Stimulated activated CD4-positive, alpha-beta T cell treated with anti-CD3 and anti-CD28 coated beads, TNF-alpha, amount 100 ng/mL, for 24 hours (primary cell): Measurements from ENCODE around the gene SMNDC1.
A peak's percentile ranks its signal among the peaks of the same experiment; 100 is the strongest.
"Not testable (repeated sequence)": the region's sequence is repeated elsewhere in the genome, so short reads cannot be mapped to it uniquely, and the experiment has no call there.

Experiments
- DNase-seq, 3 experiments: peaks; one replicate each; pipeline ENCODE4 v3.0.0-alpha.2; 2020; ENCODE audit warnings: low read depth in 3 of 3

Gene SMNDC1

DNA sequence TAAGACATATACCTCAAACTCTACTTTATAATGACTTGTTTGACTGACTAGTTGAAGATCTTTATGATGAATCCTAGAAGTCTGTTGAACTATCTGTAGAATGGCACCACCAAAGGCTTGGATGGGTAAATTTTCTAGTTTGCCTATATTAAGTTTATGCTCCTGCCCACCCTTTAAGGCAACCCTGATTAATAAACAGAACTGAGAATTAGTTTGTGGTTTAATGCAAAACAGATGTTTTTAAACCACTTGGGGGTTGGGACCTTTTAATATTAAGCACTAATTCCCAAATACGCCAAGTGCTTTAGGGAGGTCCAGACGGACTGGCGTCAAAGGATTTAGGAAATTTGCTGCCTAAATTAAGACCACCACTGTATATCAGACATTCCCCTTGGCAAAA is 20.5 kb downstream of the SMNDC1 start:
- DNase-seq: no peak

- peak in 1 of 3 experiments; percentile 16 for DNase-seq
Measured at GRCh38 chr10:110279407-110279986, 25.2 kb downstream of the SMNDC1 start.

GRCh38 chr10:110278562-110279406 is 25.9 kb downstream of the SMNDC1 start:
- no peak for DNase-seq

GRCh38 chr10:110277591-110277990 is 27.1 kb downstream of the SMNDC1 start:
- DNase-seq: no peak

- no peak for DNase-seq
Measured at GRCh38 chr10:110276603-110277002, 28.1 kb downstream of the SMNDC1 start.

GRCh38 chr10:110275128-110275729 is 29.5 kb downstream of the SMNDC1 start:
- no peak for DNase-seq

- no peak for DNase-seq
Measured at GRCh38 chr10:110274647-110275046, 30.1 kb downstream of the SMNDC1 start.

DNA sequence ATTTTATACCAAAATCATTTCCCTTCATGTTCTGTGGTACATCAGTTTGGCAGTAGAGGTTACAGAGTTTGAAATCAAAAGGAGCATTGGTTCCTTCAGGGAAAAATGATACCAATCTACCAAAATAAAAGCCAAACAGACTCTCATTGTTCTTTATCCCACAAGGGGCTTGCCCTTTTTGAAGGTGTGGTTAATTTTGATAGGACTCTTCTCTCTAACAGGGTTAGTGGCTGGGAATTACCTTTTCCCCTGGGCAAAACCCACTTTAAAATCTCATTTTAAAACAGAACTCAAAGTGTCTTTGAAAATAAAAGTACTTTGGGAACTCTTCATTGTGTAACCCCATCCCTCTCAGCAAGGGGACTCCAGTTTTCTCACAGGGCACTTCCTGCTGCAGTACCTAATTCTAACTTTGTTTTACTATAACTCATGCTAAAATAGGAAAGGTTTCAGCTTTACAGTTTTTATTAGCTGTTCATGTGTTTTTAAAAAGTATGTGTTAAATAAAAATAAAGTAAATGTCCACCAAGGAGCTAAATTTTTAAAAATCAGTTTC is 30.6 kb downstream of the SMNDC1 start:
- no peak for DNase-seq

DNA sequence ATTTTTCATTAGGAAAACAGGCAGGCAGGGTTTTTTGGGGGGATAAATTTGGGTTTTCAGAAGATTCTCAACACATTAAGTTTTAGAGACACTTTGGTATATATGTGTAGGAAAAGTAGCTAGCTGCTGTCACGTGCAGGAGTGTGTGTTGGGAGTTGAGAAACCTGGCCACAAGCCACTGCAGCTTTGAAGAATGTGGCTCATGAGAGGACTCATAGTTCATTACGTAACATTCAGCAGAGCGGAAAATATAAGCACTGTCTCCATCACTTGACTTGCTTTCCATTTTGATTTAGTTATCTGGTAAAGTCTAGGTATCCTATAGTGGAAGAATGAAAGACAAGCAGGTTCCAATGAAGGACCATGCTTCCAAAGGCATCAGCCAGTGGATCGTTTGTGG is 31.2 kb downstream of the SMNDC1 start:
- DNase-seq: peak; percentile 2 to 34 (median 23)

DNA sequence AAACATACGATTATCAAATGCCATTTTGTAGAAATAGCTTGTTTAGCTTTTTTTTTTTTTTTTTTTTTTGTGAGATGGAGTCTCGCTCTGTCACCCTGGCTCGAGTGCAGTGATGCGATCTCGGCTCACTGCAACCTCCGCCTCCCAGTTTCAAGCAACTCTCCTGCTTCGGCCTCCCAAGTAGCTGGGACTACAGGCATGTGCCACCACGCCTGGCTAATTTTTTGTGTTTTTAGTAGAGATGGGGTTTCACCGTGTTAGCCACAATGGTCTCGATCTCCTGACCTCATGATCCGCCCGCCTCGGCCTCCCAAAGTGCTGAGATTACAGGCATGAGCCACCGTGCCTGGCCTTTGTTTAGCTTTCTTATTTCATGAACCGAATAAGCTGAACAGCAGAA is 31.7 kb downstream of the SMNDC1 start:
- DNase-seq: not testable (repeated sequence)

DNA sequence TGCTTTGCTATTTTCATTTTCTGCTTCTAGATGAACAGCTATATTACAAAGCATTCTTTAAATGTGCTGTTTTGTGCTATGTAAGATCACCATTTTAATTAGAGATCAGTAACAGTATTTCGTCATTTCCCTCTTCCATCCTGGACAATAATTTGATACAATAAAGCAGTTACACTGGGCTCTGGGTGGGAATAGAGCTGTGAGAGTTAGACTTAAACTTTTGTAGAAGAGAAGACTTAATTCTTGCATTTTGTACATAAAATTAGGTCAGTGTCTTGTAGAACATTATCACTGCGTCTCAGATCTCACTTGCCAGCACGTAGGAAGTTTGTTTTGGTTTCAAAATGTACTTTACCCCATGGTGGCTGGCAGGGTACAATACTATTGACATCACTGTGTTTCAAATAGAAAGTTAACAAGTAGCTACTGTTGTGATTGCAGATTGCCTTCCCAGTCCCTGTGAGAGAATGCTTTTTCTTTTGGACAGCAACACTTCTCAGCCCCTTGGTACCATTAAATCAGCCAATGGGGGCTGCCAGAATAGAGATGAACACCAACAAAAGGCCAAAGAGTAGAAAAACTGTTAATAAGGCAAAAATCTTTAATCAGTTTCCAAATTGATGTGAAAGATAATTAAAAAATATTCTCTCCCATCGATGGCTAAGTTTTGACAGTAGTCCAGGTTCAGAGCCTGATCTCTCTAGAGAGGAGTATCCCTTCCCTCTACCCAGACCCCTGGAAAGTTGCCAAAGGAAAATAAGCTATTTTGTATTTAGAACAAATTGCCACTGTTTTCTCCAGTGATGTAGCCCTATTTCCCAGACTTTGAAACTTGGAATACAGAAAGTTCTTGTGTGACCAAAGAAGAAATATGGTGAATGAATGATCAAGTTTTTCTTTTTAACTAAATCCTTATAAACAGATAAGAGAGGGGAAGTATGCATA is 35.1 kb downstream of the SMNDC1 start:
- no peak for DNase-seq

DNA sequence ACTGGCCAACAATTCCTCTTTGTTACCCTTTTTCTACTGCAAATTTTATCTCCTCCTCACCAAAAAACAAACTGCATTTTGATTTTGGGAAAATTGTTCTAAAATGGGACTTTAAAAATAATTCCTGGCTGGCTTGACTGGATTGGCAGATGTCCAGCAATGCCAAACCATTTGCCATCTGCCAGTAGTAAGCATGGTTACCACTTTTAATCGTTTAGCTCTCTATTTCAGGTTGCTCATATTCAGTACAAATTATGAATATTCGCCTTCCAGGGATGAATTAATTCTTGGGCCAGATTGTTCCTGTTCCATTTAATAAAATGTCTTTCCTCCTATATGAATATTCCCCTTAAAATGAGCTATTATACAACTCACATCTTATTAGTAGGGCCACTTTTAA is 35.7 kb downstream of the SMNDC1 start:
- DNase-seq: no peak

- DNase-seq: no peak
Measured at GRCh38 chr10:110268442-110268841, 36.3 kb downstream of the SMNDC1 start.

GRCh38 chr10:110267276-110267675 is 37.4 kb downstream of the SMNDC1 start:
- DNase-seq: no peak

DNA sequence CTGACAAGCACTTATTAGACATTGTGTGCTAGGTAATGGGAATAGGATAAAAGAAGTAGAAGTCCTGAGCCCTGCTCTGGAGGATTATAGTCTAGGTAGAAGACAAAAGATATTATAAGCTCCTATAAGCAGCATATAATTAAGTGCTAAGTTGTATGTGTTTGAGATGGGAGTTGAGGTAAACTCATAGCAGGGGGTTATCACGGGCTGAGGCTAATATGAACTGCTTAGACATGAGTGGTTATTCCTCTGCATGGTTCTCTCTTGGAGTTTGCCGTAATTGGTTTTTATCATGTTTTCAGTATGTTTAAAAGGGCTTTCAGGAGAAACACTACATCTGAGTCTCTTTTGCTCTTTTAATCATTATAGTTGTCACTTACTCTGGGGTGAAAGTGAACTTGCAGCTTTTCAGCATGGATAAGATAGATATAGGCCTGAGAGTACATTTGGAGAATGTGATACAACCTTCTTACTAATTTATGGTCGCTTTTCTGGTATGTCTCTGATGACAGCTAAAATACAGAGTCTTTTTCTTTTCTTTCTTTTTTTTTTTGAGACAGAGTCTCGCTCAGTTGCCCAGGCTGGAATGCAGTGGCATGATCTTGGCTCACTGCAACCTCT is 39.0 kb downstream of the SMNDC1 start:
- no peak for DNase-seq

- no peak for DNase-seq
Measured at GRCh38 chr10:110263164-110263563, 41.6 kb downstream of the SMNDC1 start.

DNA sequence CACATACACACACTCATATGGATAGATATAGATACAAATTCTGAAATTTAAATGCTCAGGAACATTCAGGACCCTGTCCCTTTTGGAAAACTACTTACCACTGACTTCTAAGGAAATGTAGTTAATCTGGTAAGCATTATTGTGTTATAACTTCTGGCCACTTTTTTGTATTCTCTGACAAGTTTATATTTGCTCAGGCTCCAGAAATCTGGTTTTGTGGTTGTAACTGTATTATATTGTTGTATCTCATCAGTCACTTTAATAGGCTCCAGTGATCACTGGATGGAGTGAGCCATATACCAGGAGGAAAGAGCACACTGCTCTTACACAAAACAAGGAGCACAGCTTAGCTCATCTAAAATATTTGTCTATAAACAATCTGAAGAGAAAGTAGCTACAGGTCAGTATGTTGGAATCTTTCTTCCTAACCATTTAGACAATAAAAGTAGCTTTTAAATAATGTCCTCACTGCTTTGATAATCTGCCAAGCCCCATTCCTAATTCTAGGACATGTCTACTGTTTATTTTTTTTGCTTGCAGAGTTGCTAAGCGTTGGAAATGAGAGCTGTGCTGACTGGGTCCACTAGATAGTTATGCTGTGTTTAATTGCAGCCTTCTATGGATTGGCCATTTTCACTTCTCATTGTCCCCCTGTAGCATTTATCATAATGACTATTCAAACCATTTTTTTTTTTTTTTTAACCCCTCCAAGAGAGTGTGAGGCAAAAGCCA is 43.8 kb downstream of the SMNDC1 start:
- no peak for DNase-seq

DNA sequence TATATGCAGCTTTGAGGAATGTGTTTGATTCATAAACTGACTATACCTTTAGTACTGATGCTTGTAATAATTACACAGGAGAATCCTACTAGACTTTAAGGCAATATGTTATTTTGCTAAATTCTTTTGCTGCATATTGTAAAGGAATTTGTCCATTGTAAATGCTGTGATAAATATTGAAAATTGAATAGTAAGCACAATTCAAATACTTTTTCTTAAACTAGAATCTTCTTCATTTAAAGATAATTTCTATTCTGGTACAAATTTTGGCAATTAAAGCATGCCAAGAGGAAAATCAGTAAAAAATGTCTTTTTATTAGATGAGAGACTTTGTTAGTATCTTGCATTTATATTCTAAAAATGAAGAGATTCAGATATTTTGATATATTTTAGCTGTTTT is 45.4 kb downstream of the SMNDC1 start:
- no peak for DNase-seq

- no peak for DNase-seq
Measured at GRCh38 chr10:110258542-110258941, 46.2 kb downstream of the SMNDC1 start.

DNA sequence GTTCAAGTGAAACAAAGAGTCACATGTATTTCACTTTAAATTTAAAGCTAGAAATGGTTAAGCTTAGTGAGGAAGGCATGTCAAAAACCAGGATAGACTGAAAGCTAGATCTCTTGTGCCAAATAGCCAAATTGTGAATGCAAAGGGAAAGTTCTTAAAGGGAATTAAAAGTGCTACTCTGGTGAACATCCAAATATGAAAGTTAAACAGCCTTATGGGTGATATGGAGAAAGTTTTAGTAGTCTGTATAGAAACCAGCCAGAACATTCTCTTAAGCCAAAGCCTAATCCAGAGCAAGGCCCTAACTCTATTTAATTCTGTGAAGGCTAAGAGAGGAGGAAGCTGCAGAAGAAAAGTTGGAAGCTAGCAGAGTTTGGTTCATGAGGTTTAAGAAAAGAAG is 50.3 kb downstream of the SMNDC1 start:
- DNase-seq: no peak
